AG09319 (cell line): ENCODE results near the gene BDNF.
"Not testable (repeated sequence)": the region's sequence is repeated elsewhere in the genome, so short reads cannot be mapped to it uniquely, and the experiment has no call there.

ENCODE experiments used
- DNase-seq: peaks from one replicate; pipeline ENCODE4 v3.0.0-alpha.2; 2010; ENCODE audit warnings: low read depth; ENCODE audit errors: extremely low read depth
- CTCF ChIP-seq: IDR thresholded peaks from 2 replicates; pipeline ENCODE4 v1.5.1; 2011; ENCODE audit warnings: low read depth, mild to moderate bottlenecking, inconsistent platforms, low read length, moderate library complexity

BDNF gene

GRCh38 chr11:27640954-27641353 lies 59.3 kb downstream of the BDNF start:
- no peak for DNase-seq
- no peak for TF ChIP-seq CTCF

- DNase-seq, result no peak
- TF ChIP-seq CTCF, result no peak
These were observed 64.7 kb downstream of the BDNF start for GRCh38 chr11:27635567-27636037.

GRCh38 chr11:27634776-27635175 lies 65.5 kb downstream of the BDNF start:
- not testable (repeated sequence) for DNase-seq

GRCh38 chr11:27634282-27634681 lies 66.0 kb downstream of the BDNF start:
- not testable (repeated sequence) for DNase-seq

- not testable (repeated sequence) for DNase-seq
These were observed 71.2 kb downstream of the BDNF start for GRCh38 chr11:27629023-27629422.

- TF ChIP-seq CTCF, result no peak
- no peak for DNase-seq
These were observed 72.3 kb downstream of the BDNF start for GRCh38 chr11:27627979-27628378.

GRCh38 chr11:27626938-27627586 lies 73.2 kb downstream of the BDNF start:
- no peak for TF ChIP-seq CTCF
- DNase-seq, result no peak

- DNase-seq, result no peak
- TF ChIP-seq CTCF, result no peak
These were observed 73.9 kb downstream of the BDNF start for GRCh38 chr11:27626269-27626937.

GRCh38 chr11:27625347-27625912 lies 74.8 kb downstream of the BDNF start:
- DNase-seq, result no peak
- TF ChIP-seq CTCF, result no peak
